Neutrophil (primary cell): Measurements from ENCODE around the gene DEFB115.

ENCODE experiments used
- H3K27ac ChIP-seq: fragments of 200-600 bp; sonication (generic); 2 replicates; pipeline ENCODE4 v1.5.1; 2016; ENCODE audit warnings: mild to moderate bottlenecking, moderate library complexity
- H3K27me3 ChIP-seq: fragments of 200-600 bp; sonication (generic); 2 replicates; pipeline ENCODE4 v1.6.0; 2016; ENCODE audit warnings: mild to moderate bottlenecking
- H3K36me3 ChIP-seq: fragments of 200-600 bp; sonication (generic); 2 replicates; pipeline ENCODE4 v1.5.1; 2017
- H3K4me1 ChIP-seq, 2 experiments: fragments of 200-600 bp in 1 of 2; sonication (generic) in 1 of 2; 1 replicate in 1 of 2; 2 replicates in 1 of 2; pipeline versions ENCODE4 v1.5.1 to v1.6.1; 2013 to 2016; ENCODE audit warnings: low read depth in 1 of 2, low read length in 1 of 2, mild to moderate bottlenecking in 1 of 2, moderate library complexity in 1 of 2; ENCODE audit not compliant: control insufficient read depth in 1 of 2, insufficient read depth in 1 of 2
- H3K4me3 ChIP-seq, 2 experiments: fragments of 200-600 bp in 1 of 2; sonication (generic) in 1 of 2; 1 replicate in 1 of 2; 2 replicates in 1 of 2; pipeline ENCODE4 v1.5.1; 2013 to 2016; ENCODE audit warnings: low read depth in 1 of 2, low read length in 1 of 2, mild to moderate bottlenecking in 1 of 2, moderate library complexity in 1 of 2
- H3K9me3 ChIP-seq: fragments of 200-600 bp; sonication (generic); 2 replicates; pipeline ENCODE4 v1.5.1; 2016
- CTCF ChIP-seq: fragments of 200-600 bp; sonication (generic); IDR thresholded peaks from 2 replicates; pipeline ENCODE4 v1.5.1; 2016; ENCODE audit warnings: antibody characterized with exemption

The DEFB115 gene

GRCh38 chr20:31257364-31257763 is at the start of gene DEFB115:
TSS of gene DEFB115 (plus strand) at chr20:31257664. CDS start at chr20:31257664, 0 bp downstream.
- Histone ChIP-seq H3K27me3 (no peaks in the 10 kb centered on the region), H3K36me3 (no peaks in the 10 kb centered on the region), H3K27ac (no peak within 1 kb of the TSS), H3K4me1 (no peaks in the 10 kb centered on the region), H3K4me3 (no peak within 1 kb of the TSS), H3K9me3 (no peaks in the 10 kb centered on the region)
- TF ChIP-seq CTCF: no peak

- H3K27ac ChIP-seq: no peak overlapping the region
- H3K27me3 ChIP-seq: no peaks in the 10 kb centered on the region
- H3K4me1 ChIP-seq: no peaks in the 10 kb centered on the region
- H3K36me3 ChIP-seq: no peaks in the 10 kb centered on the region
- no peak for TF ChIP-seq CTCF
- H3K9me3 ChIP-seq: peaks cover 73% of the 10 kb centered on the region
- H3K4me3 ChIP-seq: no peak overlapping the region
Measured at GRCh38 chr20:31236953-31237352, 20.5 kb upstream of the DEFB115 start.

- no peak for TF ChIP-seq CTCF
Measured at GRCh38 chr20:31237763-31238162, 19.7 kb upstream of the DEFB115 start.

GRCh38 chr20:31239139-31239538 is 18.3 kb upstream of the DEFB115 start:
- Histone ChIP-seq H3K4me3 (no peak overlapping the region), H3K4me1 (no peaks in the 10 kb centered on the region), H3K9me3 (peaks cover 77% of the 10 kb centered on the region), H3K27me3 (no peaks in the 10 kb centered on the region), H3K36me3 (no peaks in the 10 kb centered on the region), H3K27ac (no peak overlapping the region)
- TF ChIP-seq CTCF: no peak

More at GRCh38 chr20:31237763-31238162, 19.7 kb upstream of the DEFB115 start:
- no peak overlapping the region for H3K27ac ChIP-seq
- H3K27me3 ChIP-seq: no peaks in the 10 kb centered on the region
- no peaks in the 10 kb centered on the region for H3K36me3 ChIP-seq
- peaks cover 82% of the 10 kb centered on the region for H3K9me3 ChIP-seq
- no peaks in the 10 kb centered on the region for H3K4me1 ChIP-seq
- H3K4me3 ChIP-seq: no peak overlapping the region

- Histone ChIP-seq H3K36me3 (no peaks in the 10 kb centered on the region), H3K27me3 (no peaks in the 10 kb centered on the region), H3K27ac (no peak overlapping the region), H3K4me3 (no peak overlapping the region), H3K9me3 (no peaks in the 10 kb centered on the region), H3K4me1 (no peaks in the 10 kb centered on the region)
- TF ChIP-seq CTCF: no peak
Measured at GRCh38 chr20:31256959-31257358, 505 bp upstream of the DEFB115 start.
